ENCODE results near the gene LANCL2.
"Not testable (repeated sequence)": the region's sequence is repeated elsewhere in the genome, so short reads cannot be mapped to it uniquely, and the experiment has no call there.

Gene LANCL2

DNA sequence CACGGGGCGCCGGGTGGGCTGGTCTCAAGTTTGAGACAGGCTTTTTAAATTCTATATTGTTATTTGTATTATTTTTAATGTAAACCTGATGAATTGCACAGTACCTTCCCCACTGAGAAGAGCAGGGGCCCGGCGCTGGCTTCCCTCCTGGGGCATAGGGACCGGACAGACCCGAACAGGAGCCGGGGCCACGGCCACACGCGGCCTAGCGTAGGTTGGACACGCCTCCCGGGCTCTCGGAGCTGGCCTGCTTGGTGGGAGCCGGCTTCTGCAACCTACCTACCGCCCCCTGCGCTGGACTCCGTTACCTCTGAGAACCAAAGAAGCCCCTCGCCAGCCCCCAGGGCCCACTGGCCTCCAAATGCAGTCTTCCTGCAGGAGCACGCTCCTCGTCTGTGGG, 19.8 kb upstream of the LANCL2 start:
- TF ChIP-seq, protein P1, sequence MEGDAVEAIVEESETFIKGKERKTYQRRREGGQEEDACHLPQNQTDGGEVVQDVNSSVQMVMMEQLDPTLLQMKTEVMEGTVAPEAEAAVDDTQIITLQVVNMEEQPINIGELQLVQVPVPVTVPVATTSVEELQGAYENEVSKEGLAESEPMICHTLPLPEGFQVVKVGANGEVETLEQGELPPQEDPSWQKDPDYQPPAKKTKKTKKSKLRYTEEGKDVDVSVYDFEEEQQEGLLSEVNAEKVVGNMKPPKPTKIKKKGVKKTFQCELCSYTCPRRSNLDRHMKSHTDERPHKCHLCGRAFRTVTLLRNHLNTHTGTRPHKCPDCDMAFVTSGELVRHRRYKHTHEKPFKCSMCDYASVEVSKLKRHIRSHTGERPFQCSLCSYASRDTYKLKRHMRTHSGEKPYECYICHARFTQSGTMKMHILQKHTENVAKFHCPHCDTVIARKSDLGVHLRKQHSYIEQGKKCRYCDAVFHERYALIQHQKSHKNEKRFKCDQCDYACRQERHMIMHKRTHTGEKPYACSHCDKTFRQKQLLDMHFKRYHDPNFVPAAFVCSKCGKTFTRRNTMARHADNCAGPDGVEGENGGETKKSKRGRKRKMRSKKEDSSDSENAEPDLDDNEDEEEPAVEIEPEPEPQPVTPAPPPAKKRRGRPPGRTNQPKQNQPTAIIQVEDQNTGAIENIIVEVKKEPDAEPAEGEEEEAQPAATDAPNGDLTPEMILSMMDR (IDR thresholded peaks at IDR 0.05; ENCODE audit: borderline replicate concordance, insufficient read depth, low read depth, low read length): no peak

DNA sequence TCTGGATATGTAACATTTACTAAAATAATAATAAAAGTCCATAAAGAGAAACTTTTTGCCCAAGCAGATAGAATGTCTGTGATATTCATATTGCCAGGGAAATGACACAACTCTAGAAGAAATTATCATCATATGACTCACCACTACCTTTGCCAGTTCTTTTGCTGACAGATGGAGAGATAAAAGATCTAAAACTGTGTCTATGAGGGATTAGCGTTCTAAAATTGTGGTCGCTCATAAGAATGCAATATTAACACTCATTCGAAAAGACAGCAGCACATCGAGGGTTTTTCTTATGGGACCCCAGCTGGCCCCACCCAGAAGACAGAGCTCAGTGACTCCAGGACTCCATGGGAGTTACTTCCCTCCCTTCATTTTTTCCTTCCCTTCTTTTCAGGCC, 16.6 kb upstream of the LANCL2 start:
- no peak overlapping the region for H3K4me3 ChIP-seq (ENCODE audit: low read depth, low read length)
- TF ChIP-seq, protein P1 (IDR thresholded peaks at IDR 0.05; ENCODE audit: borderline replicate concordance, insufficient read depth, low read depth, low read length): no peak

More for the DNA sequence above, 19.8 kb upstream of the LANCL2 start:
- no peak overlapping the region for H3K4me3 ChIP-seq (ENCODE audit: low read depth, low read length)

DNA sequence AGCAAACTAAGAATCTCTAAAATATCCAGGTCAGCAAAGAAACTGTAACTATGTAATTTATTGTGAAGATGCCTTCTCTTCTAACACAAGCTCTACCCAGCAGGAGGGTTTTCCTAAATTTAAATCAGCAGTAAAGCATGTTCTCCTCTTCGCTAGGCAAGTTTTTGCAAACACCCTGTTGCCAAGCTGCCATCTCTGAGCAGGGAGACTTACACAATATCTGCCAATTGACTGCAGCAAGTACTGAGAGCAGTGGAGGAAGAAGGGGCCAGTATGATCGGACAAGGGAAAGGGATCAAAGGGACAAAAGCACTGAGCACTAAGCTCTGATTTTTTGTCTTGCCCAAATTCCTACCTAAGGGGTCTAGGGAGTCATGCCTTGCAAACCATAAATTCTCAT, 16.0 kb upstream of the LANCL2 start:
- TF ChIP-seq, protein P1 (IDR thresholded peaks at IDR 0.05; ENCODE audit: borderline replicate concordance, insufficient read depth, low read depth, low read length): no peak

DNA sequence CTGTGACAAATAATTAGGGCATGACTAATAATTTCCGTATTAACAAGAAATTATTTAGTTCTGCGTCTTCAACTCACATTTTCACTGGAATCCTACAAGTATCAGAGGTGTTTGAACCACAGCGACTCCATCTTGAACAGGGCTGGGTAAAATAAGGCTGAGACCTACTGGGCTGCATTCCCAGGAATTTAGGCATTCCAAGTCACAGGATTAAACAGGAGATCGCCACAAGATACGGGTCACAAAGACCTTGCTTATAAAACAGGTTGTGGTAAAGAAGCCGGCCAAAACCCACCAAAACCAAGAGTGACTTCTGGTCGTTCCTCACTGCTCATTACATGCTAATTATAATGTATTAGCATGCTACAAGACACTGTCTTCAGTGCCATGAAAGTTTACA, 14.9 kb upstream of the LANCL2 start:
- TF ChIP-seq, protein P1 (IDR thresholded peaks at IDR 0.05; ENCODE audit: borderline replicate concordance, insufficient read depth, low read depth, low read length): no peak

More for the DNA sequence above, 16.0 kb upstream of the LANCL2 start:
- no peak overlapping the region for H3K4me3 ChIP-seq (ENCODE audit: low read depth, low read length)

DNA sequence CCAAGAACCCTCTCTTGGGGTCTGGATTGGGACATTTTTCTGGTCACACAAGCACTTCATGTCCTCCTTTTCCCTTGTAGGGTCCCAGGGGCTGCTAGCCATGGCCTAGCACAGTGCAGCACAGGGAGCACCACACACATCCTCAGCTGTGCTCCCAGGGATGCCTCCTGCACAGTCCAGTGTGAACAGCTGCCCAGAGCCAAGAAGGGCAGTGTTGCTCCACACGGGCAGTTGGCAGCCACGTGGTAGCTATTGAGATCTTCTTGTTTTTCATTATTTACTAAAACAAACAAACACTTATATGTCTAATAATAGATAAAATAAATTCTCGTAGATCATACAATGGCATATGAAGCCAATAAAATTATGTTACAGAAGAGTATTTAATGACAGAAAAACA, 13.9 kb upstream of the LANCL2 start:
- H3K4me3 ChIP-seq (ENCODE audit: low read depth, low read length): no peak overlapping the region
- TF ChIP-seq, protein P1 (IDR thresholded peaks at IDR 0.05; ENCODE audit: borderline replicate concordance, insufficient read depth, low read depth, low read length): no peak

More for the DNA sequence above, 14.9 kb upstream of the LANCL2 start:
- no peak overlapping the region for H3K4me3 ChIP-seq (ENCODE audit: low read depth, low read length)

DNA sequence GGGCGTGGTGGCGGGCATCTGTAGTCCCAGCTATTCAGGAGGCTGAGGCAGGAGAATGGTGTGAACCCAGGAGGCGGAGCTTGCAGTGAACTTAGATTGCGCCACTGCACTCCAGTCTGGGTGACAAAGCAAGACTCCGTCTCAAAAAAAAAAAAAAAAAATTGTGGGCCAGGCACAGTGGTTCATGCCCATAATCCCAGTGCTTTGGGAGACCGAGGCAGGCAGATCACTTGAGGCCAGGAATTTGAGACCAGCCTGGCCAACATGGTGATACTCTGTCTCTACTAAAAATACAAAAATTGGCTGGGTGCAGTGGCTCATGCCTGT, 12.2 kb upstream of the LANCL2 start:
- H3K4me3 ChIP-seq (ENCODE audit: low read depth, low read length): not testable (repeated sequence)

DNA sequence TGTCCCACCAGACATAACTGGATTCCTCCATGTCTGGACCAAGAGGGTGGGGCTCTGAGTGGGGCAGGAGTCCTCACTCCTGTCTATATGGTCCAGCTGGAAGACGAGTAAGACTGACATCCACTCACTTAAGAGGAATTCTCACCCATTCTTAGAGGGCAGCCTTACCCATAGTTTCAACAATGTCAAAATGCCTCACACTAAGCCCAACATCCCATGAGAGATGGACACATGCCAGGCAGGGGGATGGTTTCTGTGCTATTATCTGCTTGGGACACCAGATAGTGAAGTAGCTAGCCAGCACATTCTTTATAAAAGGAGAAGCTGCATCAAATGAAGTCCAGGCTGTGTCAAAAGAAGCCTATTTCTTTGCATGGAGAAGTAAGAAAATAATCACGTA, 4.7 kb upstream of the LANCL2 start:
- TF ChIP-seq, protein P1 (IDR thresholded peaks at IDR 0.05; ENCODE audit: borderline replicate concordance, insufficient read depth, low read depth, low read length): no peak
- no peak overlapping the region for H3K4me3 ChIP-seq (ENCODE audit: low read depth, low read length)

DNA sequence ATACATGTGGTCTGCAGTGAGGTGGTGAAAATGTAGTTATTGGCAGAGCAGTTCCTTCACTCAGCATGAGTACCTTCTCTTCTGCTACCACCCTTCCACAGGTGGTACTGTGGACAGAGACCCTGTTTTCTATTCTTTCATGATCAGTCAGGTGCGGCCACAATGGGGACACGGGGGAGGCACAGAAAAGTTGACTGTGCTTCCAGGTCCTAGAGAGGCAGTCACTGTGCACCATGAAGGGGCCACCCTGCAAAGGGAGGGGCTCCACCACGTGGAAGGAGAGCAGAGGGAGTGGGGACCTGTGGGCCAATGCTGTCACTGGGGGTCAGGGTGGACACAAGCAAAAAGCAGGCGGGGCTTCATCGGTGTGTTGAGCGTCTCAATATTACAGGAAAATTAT, 3.6 kb upstream of the LANCL2 start:
- TF ChIP-seq, protein P1 (IDR thresholded peaks at IDR 0.05; ENCODE audit: borderline replicate concordance, insufficient read depth, low read depth, low read length): no peak
- no peak overlapping the region for H3K4me3 ChIP-seq (ENCODE audit: low read depth, low read length)

Measured in GM12875 (cell line).